ENCODE measurements around the gene MAGED2. TPM values are rescaled to one million over a fixed set of nuclear protein-coding genes. Genes with fewer than 3 reads are reported as not detected.
A peak's percentile ranks its signal among the peaks of the same experiment; 100 is the strongest.

The MAGED2 gene
- total RNA-seq, 2 donors from 2014 or later, result 53.1 to 66.4 TPM

Small RNA genes lying within 50 kb of the gene (small RNA-seq; reads per million reads assigned to genes)
- gene AL049732.1, result not detected
- gene SNORA11, result 41.8 reads per million, percentile 95 among the genes with 10 or more reads in this experiment

Other genes with a start within 250 kb of the MAGED2 start
- gene ITIH6, start 9.5 kb upstream of the MAGED2 start, total RNA-seq, result not detected
- gene TRO, start 113.1 kb downstream of the MAGED2 start, total RNA-seq, result 10 to 100 TPM; 24.1 to 28.0 TPM
- gene PFKFB1, start 186.4 kb downstream of the MAGED2 start, total RNA-seq, result 1 to 10 TPM; 1.0 to 2.3 TPM
- 1 to 10 TPM; 4.3 to 5.2 TPM for gene APEX2, start 192.6 kb downstream of the MAGED2 start, total RNA-seq
- not detected for gene ALAS2, start 223.2 kb downstream of the MAGED2 start, total RNA-seq

Measured in body of pancreas (tissue), 2 donors.